HG03139 (cell line): ENCODE measurements around the gene INSYN1.
"Not testable (repeated sequence)": the region's sequence is repeated elsewhere in the genome, so short reads cannot be mapped to it uniquely, and the experiment has no call there.

ENCODE experiments used
- ATAC-seq: cut with Tn5 transposase; IDR thresholded peaks from one replicate; pipeline ENCODE4 v1.9.1; 2021; ENCODE audit not compliant: unreplicated experiment

The INSYN1 gene

DNA sequence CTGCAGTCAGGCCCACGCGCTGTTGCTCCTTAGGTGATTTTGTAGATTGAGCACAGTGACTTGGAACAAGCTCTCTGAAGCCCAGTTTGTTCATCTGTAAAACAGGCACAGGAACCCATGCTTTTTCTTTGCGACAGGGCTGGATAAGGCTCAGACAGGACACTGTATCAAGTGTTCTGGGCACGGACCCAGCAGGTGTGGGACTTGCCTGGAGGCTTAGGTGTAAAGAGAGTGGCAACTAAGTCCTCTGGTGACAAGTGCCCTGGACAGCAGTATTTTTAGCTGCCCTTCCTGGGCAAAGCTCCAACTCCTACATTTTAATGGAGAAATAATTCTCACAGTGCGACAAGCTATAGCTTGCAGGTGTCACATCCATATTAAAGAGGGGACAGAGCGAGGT is 36.7 kb downstream of the INSYN1 start:
- ATAC-seq, result no peak

GRCh38 chr15:73715417-73715816 is 37.7 kb downstream of the INSYN1 start:
- no peak for ATAC-seq

GRCh38 chr15:73714695-73715301 is 38.4 kb downstream of the INSYN1 start:
- ATAC-seq, result no peak

- ATAC-seq, result no peak
These were observed 41.0 kb downstream of the INSYN1 start for GRCh38 chr15:73712107-73712506.

DNA sequence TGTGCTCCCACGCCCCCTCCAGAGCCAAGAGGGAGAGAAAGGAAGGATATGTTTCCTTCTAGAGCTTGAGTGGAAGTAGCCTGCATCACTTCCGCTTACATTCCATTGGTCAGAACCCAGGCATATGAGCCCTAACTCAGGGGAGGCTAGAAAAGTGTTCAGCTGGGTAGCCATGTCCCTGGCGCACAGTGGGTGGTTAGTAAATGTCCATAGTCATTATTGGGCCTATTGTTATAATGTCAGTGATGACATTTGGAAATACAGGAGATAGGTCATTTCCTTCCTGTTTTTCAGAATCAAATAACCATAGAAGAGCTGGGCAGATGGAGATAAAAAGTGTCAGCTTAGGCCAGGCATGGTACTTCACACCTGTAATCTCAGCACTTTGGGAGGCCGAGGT is 41.6 kb downstream of the INSYN1 start:
- ATAC-seq, result no peak

DNA sequence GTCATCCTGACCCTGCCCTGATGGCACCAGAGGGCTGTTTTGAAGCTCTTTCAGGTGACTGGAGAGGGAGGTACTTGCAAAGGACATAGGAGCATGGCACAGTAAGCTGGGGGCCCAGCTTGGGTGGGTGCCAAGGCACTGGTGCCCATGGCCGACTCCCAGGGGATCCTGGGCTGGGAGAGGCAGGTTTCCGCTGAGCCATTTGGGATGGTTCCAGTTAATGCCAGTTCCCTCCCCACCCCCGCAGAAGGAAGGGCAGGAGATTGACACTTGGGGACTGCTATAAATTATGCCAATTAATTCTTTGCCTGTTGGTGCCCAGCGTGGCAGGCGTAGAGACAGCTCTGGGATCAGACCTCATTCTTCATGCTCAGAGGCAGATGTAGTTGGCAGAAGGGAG is 42.8 kb downstream of the INSYN1 start:
- ATAC-seq, result no peak

DNA sequence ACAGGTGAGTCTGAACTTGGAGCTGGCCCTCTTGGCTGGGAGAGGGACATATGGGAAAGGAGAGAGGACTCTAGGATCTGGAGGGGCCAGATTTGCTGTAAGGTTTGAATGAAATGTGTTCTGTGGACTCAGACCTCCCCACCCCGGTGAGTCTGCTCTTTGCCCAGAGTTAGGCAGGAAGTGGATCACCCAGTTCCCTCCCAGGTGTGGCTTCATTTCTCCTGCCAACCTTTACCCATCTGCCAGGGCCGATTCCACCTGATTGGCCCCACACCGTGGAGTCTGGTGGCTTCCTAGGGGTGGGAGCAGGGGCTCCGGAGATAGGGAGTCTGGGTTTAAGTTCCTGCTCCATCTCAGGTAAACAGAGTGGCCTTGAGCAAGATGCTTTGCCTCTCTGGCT is 43.5 kb downstream of the INSYN1 start:
- no peak for ATAC-seq

DNA sequence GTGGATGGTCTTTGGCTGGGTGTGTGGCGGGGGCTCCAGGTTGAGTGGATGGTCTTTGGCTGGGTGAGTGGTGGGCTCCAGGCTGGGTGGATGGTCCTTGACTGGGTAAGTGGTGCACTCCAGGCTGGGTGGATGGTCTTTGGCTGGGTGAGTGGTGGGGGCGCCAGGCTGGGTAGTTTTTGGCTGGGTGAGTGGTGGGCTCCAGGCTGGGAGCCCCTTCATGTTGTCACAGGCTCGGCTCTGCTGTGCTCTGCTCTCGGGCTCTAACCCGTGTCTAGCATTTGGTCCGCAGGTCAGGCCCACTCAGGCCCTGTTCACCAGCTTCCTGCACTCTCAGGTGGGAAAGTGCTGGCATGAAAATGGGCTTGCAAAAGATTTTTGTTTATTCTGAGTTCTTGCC is 43.9 kb downstream of the INSYN1 start:
- no peak for ATAC-seq

- ATAC-seq, result no peak
These were observed 44.5 kb downstream of the INSYN1 start for GRCh38 chr15:73708691-73709090.

- ATAC-seq, result no peak
These were observed 48.1 kb downstream of the INSYN1 start for GRCh38 chr15:73704869-73705645.

DNA sequence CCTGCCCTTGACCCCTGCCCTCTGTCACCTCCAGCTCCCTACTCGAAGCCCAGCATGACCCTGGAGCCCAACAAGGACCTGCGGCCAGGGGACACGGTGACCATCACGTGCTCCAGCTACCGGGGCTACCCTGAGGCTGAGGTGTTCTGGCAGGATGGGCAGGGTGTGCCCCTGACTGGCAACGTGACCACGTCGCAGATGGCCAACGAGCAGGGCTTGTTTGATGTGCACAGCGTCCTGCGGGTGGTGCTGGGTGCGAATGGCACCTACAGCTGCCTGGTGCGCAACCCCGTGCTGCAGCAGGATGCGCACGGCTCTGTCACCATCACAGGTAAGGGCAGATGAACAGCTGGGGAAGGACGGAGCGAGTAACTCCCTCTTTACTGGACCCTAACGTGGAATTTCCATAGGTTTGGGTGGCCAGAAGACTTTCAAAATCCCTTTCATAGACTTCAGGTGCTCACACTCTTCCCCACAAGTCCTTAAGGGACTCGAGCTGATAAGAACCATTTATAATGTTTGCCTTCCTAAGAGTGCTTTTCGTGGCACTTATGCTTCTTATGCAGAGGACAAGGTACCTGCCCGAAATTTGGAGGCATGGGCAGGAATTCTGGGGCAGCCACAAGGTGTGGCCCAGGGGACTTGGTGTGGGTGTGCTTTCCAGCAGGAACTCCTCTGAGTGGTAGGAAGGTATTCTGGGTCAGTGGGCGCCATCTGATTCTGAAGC is 48.8 kb downstream of the INSYN1 start:
- not testable (repeated sequence) for ATAC-seq

DNA sequence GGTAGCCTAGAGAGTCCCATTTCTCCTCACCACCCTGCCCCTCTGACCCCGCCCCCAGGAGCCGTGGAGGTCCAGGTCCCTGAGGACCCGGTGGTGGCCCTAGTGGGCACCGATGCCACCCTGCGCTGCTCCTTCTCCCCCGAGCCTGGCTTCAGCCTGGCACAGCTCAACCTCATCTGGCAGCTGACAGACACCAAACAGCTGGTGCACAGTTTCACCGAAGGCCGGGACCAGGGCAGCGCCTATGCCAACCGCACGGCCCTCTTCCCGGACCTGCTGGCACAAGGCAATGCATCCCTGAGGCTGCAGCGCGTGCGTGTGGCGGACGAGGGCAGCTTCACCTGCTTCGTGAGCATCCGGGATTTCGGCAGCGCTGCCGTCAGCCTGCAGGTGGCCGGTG is 49.5 kb downstream of the INSYN1 start:
- not testable (repeated sequence) for ATAC-seq

- ATAC-seq, result not testable (repeated sequence)
These were observed 50.6 kb downstream of the INSYN1 start for GRCh38 chr15:73702311-73703239.

DNA sequence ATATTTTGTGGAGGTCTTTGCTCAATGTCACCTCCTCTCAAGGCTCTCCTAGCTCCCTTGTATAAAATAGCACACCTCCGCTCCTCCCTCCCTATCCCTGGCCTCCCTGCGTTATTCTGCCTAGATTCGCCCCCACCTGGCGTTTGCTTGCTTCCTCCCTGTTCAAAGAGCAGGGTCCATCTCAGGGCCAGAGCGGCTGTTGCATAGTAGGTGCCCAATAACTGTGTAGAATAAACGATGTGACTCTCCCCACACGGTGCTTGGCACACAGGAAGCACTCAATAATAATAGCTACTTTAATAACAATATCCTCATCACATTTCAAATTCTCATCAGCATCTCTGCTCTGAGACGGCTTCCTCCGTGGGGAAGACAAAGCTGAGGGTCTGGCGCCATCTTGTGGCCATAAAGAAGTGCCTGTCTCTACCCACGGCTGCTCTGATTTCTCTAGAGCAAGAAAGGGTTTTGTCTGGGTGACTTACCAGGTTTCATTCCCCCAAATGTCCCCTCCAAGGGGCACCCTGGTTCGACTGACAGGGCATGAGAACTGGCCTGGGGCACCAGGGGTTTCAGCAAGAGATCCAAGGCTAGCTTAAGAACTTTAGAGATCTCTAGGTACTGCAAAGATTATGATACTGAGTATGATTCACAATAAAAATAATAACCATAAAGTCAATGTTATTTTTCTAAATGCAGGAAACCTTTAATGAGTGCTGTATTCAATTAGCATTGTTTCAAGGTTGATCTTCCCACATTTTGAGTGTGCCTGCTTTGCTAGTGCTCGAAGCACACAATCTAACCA is 52.9 kb downstream of the INSYN1 start:
- no peak for ATAC-seq

DNA sequence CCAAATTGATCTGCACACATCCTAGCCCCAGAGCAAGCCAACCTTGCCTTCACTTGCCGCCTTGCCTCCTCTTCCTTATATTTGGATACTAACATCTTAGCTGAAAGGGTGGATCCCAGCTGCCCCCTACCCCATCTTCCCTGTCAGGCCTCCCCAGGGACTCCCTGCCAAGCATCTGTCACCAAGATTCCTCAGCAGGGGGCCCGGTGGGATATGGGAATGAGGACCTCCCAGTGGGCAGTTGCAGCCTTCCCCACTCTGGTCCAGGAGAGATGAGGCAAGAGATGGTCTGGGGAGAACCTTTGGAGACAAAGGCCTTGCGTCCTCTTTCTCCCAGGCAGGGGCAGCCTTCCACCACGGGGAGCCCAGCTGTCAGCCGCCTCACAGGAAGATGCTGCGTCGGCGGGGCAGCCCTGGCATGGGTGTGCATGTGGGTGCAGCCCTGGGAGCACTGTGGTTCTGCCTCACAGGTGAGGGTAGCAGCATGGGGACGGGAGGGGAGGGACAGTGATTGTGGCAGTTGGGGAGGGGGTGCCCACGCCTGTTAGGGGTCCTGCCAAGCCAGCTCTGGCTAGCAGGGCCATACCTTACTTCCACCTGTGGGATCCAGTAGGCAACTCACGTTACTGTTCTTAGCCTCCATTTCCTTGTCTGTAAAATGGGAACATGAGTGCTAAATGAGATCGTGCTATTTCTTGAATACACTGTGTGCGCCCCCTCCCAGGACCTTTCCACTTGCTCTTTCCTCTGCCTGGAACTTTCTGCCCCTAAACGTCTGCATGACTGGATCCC is 53.7 kb downstream of the INSYN1 start:
- no peak for ATAC-seq

DNA sequence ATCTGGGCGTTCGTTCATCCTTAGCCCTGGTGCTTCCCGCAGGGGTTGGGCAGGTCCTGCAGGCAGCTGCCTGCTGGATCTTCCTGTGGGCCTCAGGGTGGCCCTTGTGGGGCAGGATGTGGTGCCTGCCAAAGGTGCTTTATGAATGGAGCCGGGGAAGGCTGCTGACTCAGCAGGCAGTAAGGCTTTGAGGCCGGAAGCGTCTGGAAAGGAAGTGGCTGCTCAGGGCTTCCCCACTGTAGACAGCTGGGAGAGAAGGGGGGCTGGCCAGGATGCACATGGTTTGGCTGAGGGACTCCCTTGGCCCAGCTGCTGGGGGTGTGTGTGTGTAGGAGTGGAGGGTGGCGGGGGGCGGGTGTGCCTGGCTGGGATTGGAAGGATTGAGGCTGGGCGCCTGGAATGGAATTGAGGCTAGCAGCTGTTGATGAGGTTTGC is 56.1 kb downstream of the INSYN1 start:
- ATAC-seq, result peak; percentile 77

GRCh38 chr15:73696641-73697001 is 56.5 kb downstream of the INSYN1 start:
- no peak for ATAC-seq

- ATAC-seq, result no peak
These were observed 57.1 kb downstream of the INSYN1 start for GRCh38 chr15:73695773-73696640.
